Measurements from ENCODE around the gene NEGR1.
A peak's percentile ranks its signal among the peaks of the same experiment; 100 is the strongest.

The NEGR1 gene

DNA sequence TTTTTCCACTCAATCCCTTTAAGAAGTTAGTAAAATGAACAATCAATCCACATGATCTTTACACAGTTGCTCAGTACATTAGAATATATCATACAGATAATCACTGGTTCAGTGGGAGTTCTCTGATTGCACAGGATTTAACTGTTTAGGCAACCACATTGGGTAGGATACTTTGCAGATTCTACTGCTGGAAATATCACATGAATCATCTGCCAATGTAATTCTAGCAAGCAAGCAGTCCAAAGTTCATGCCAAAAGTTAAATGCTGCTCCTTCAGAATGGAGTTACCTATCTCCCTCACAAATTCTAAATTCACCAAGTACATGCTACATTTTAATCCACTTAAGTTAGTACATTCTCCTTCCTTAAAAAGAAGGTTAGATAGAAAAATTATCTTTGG lies 52.4 kb downstream of the NEGR1 start:
- no peak for DNase-seq

DNA sequence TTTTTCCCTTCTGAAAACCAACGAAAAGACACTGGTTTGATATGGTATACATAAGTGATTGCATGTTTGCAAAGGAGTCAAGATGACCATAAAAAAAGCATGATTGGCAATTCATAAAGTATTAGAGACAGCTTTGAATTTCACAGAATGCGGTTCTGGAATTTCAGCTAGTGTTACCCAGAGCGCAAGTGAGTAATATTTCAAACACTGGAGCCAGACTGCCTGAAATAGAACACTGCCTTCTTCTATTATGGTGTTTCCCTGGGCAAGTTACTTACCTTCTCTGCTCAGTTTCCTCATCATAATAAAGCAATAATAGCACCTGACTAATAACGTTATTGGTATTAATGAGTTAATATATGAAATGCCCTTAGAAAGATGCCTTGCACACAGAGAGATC lies 54.7 kb downstream of the NEGR1 start:
- DNase-seq: no peak

DNA sequence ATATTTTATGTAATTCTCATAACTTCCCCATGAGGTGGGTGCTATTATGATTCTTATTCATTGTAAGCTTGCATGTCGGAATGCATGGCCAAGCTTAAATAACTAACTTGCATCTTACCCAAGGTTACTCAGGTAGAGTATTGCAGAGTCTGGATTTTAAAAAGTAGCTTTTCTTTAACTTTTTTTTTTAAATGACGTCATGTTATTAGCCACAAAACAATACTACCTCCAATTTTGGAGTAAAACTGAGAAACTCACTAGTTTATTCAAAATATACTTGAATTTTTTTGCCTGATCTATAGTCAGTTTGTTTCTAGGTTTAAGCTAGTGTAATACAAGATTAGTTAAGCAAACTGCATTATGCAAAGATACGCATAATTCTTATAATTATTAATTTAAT lies 57.8 kb downstream of the NEGR1 start:
- DNase-seq: no peak

DNA sequence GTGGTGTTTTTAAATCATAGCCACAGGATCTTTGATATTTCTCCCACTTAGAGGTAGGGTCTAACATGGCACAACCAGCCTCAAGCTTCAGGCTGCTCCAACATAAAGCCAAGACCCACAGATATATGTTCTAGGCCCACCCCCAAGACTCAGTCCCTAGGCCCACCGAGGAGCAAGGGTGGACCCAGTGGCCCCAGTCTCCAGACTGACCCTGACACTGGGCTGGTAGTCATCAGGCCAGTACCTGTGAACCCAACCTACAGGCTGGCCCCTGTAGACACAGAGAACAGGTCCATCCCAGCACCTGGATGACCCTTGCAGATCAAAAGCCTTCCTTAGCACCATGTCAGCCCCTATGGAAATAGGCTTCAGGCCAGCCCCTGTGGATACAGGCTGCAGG lies 60.5 kb downstream of the NEGR1 start:
- DNase-seq: no peak

DNA sequence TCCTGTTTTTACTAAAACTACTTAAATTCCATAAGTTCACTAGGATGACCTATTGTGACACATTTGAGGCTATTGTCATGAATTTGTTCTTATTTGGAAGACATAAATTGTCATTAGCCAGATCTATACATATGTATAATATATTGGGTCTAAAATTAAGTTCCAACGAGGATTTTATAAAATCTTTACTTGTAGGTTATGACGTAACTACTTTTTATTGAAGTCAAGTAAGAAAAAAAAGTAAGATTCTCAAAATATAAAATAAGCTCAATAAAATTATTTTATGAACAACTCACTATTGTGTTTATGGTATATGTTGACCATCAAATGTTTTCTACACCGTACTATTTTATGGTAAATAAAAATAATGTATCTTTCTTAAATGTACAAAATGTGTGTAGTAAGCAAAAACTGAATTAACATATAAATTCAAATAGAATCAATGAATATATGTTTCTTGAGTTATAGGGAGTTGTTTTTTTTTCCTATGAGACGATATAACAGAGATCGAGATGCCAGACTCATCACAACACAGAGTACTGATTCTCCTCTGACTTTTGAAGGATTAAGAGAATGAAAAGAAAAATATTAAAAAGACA lies 64.1 kb downstream of the NEGR1 start:
- no peak for DNase-seq

DNA sequence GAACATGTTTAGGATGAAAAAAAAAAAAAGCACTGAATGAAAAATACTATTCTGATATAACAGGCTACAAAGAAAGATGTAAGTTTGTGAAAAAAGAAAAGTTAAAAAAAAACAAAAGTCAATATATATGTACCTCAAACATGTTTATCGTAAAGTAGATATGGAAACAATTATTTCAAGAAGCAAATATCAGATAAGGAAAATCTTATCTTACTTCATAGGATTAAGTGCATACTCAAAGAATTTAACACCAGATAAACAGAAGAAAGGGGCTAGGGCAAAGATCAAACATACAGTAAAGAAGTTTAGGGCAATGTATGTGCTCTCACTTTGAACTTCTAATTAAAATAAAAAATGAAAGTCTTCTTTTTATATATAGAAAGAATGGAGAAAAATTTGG lies 75.3 kb downstream of the NEGR1 start:
- no peak for DNase-seq

DNA sequence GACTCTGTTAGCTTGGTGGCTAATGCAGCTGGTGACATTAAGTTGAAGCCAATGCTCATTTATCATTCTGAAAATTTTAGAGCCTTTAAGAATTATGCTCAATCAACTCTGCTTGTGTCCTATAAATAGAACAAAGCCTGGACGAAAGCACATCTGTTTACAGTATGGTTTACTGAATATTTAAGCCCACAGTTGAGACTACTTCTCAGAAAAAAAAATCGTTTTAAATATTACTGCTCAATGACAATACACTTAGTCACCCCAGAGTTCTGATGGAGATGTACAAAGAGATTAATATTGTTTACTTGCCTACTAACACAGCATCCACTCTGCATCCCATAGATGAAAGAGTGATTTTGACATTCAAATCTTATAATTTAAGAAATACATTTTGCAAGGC lies 79.6 kb downstream of the NEGR1 start:
- DNase-seq: no peak

DNA sequence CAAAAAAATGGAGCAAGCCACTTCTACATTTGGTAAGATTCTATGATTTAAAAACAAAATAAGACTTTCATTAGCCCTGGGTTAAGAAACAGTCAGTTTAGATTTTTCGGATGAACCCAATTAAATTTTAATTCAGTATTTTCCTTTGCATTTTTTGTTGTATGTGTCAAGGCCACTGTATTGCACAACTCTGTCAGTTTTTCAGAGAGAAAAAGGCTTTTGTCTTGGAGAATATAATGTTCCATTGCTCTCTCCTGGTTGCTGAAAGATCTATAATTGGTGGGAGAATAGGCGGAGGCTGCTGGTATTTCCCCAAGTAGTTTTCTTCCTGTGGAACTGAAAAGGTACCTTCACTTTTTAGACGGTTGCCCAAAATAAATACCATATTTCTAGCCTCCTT lies 84.6 kb downstream of the NEGR1 start:
- no peak for DNase-seq

DNA sequence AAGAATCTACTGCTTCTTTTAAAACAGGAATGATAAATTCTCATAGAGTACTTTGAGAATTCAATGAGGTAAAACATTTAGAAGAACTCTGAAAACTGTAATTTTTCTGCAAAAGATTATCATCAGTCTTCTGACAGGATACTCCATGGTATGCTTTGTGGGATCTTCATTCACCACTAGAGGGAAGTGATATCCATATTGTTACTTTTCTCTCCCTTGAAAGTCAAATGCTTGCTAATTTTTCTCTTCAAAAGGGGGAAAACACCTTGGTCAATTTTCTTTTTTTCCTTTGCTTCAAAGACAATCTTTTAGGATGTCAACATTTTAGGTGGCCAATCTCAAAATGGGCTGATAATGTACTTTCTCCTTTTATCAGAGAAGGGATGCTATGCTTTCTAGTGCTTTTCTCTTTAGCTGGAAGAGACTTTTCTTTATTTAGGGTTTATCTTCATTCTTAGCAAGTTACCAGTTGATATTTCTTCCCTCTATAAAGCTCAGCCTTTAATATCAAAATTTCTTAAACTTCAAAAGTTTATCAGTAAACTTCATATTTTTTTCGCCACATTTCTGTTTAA lies 95.5 kb downstream of the NEGR1 start:
- peak; percentile 35 for DNase-seq

DNA sequence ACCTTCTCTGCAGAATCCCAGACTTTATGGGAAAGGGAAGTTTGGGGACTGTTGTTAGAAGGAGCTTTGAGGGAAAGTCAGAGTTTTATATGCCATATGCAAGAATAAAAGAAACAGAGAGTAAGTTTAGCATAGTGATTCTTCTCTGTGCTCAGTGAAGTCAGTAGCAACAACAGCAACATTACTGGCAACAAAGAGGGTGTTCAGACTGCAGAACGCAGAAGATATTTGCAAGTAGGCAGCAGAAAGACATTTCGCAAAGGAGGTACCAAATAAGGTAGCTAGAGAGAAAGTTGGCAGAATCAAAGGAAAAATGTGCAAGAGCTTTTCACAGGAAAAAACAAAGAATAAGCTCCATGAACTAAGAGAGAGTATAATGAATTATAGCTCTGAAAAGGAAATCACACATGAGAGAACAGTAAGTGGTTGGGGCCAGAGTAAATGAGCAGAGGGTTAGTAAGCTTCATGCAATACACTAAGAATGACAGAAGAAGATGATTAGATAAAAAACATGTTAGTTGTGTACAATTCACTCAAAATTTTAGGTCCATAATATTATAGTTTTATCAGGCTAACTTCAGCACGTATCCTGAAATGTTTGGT lies 98.1 kb downstream of the NEGR1 start:
- DNase-seq: no peak

DNA sequence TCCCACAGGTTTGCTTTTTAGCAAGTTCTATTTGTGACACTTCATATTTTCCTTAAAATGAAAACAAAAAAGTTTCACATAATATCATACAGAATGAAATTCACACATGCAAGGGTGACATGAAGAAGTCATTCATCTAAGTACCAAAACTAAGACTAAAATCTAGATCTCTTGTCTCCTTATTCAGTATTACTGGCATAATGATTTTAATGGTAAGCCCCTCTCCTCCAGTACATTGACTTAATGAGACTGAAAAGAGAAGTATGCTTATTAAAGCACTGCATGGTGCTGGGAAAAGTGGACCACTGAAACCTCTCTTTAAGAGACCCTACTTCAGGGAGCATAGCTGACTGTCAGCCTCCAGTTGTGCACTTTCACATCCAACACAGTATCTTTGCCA lies 99.5 kb downstream of the NEGR1 start:
- no peak for DNase-seq

DNA sequence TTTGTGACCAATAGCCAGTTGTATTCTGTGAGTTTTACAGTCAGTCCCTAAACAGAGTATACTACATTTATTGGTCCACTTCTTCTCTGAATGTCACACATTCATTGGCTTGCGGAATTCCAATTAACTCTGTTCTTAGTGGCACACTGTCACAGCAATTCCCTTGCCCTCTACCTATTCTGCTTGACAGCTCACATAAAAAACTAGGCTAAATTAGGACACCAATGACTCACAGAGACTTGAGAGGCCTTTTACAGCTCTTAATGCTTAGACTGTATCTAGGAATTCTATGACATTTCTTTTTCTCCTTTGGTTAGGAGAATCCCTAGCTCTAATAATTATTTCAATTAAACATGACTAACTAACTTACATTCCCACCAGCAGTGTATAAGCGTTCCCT lies 104.1 kb downstream of the NEGR1 start:
- DNase-seq: no peak

DNA sequence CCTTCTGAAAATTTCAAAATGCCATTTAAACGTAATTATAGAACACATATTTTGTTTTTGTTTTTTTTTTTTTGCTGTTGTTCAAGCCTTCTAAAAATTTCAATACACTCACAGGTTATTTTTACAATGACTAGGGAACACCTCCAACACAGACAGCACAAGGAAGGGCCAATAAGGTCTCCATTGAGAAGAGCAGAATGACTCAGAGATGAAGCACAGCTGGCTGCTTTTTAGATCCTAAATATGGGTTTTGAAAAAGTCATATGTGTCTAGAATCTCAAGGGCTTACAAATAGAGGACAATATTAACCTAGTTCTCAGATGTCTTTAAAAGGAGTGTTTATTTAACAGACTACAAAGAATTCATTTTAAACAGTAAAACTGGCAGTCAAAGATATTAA lies 104.6 kb downstream of the NEGR1 start:
- DNase-seq: no peak

DNA sequence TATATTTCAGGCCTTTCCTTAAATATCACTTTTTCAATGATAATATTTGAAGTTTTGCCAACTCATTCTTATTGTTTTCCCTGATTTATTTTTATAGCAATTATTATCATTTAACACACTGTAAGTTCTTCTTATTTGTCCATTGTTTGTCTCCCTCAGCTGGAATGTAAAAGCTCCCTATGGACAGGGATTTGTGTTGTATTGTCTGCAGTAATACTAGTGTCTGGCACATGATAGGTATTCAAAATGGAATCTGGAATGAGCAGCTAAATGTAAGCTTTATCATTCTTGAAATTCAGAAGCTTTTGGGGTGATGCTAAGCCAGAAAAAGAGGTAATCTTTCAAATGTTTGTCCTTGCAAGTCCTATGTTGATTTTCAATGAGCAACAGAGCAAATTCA lies 112.1 kb downstream of the NEGR1 start:
- no peak for DNase-seq

DNA sequence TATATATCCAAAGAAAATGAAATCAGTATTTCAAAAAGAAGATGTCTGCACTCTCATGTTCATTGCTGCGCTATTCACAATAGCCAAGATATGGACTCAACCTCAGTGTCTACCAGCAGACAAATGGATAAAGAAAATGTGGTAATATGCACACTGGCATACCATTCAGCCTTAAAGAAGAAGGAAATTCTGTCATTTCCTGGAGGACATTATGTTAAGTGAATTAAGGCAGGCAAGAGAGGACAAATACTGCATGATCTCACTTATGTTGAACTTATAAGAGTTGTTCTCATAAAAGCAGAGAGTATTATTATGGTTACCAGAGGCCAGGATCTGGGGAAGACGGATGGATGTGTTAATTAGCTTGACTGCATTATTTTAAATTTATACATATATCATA lies 115.9 kb downstream of the NEGR1 start:
- no peak for DNase-seq

DNA sequence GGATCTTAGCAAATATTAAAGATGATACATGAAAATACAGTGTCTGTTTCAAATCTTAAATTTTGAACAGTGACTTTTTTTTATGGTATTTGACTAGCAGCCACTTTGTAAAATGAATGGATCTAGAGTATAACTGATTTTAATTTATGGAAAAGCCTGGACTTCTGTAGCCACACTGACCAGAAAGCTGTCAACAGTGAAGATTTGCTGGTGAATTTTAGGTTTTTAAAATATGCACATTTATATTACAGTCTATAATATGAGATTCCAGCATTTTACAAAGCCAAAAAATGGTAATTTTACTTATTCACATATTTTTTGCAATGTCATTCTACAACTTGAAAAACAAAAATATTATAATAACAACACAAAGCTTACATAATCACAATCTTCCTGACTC lies 131.8 kb downstream of the NEGR1 start:
- DNase-seq: no peak

DNA sequence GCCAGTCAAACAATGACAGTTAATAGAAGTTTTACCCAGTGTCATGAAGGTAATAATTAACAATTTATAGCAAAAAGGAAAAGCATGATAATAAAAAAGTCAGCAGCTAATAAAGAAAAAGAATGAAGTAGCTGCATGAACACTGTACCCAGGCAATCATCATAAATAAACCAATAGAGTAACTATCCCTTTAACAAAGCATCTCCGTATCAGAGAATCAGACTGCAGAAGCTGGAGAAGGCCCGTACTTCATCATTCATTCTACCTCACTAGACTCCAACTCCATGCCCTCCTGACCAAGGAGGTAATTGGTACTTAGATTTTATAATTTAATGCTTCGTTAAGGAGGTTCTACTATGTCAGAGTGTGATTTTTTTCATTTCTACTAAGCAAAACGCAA lies 140.5 kb downstream of the NEGR1 start:
- DNase-seq: no peak

DNA sequence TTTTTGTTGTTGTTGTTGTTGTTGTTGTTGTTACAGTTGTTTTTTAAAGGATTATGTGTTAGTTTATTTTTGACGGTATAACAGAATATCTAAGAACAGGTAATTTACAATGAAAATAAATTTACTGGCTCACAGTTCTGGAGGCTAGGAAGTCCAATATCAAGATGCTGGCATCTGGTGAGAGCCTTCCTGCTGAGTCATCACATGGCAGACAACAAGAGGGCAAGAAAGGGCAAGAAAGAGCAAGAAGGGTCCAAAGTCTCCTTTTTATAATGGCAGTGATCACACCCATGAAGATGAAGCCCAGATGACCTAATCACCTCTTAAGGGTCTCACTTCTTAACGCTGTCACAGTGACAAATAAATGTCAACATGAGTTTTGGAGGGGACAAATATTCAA lies 142.1 kb downstream of the NEGR1 start:
- DNase-seq: no peak

DNA sequence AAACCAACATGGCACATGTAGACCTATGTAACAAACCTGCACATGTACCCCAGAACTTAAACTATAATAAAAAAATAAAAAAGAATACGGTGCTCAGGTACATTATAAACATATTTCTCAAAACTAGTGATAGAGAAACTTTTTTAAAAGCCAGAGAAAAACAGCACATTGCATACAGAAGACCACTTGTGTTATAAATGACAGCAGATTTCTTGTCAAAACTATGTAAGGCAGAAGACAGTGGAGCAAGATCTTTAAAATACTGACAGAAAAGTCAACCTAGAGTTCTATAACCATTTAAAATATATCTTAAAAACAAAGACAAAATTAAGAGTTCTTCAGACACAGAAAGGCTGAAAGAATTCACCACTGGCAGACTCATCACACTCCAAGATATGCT lies 144.7 kb downstream of the NEGR1 start:
- DNase-seq: no peak

DNA sequence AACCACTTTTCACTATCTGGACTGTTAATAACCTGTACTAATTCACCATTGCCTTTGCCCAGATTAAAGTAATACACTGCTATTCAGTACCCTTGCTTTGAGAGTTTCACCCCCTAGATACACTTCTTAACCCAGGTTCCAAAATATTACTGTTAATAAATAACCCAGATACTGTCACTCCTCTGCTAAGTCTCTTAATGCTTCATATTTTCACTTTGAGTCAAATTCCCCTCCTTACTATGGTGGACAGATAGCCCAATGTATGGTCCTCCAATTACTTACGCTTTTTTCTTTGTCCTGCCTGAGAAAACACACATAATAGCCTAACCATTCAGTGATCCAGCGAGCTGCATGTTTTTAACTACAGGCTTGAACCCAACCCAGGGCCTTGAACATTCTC lies 152.5 kb downstream of the NEGR1 start:
- DNase-seq: no peak

DNA sequence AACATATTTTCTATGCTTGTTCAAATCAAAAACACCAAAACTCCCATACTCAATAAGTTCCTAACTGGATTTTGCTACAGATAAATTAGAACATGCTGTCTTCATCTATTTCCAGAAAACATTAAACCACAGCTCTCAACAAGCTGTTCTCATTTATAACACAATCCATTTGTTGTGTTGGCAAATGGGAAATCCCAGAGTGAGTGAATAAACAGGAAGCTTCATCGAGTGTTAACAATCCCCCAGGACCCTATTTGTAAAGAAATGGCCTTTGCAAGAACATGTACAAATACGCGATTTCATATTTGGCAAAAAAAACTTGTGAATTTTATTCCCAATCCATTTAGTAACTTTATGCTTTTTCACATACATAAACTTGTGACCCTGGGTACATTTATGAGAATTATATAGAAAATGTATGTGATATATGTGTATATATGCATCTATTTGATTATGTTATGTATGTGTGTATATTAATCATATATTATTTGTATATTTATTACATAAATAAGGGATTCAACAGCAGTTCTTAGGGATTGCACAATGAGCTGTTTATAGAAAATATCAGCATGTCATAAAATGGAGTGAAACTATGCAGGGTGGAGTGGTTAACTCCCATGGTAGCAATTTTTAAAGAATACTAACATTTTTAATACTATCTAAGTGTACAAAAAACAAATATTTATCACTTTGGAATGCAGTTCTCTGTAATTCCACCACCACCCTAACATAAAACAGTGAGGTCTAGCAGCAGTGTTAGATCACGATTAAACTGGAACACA lies 160.0 kb downstream of the NEGR1 start:
- no peak for DNase-seq

DNA sequence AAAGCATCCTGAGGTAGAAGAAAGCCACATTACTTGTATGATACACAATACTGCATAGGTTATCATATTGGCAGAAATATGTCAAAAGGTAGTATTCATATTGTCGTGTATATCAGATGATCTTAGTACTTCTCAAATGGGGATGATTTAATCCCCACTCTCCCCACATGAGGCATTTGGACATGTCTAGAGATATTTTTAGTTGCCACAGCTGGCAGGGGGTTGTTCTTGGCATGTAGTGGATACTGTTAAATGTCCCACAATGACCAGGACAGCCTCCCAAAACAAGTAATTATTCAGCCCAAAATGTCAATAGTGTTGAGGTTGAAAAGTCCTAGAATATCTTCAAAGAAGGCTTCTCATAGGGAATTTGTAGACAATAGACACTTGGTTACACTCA lies 162.8 kb downstream of the NEGR1 start:
- no peak for DNase-seq

DNA sequence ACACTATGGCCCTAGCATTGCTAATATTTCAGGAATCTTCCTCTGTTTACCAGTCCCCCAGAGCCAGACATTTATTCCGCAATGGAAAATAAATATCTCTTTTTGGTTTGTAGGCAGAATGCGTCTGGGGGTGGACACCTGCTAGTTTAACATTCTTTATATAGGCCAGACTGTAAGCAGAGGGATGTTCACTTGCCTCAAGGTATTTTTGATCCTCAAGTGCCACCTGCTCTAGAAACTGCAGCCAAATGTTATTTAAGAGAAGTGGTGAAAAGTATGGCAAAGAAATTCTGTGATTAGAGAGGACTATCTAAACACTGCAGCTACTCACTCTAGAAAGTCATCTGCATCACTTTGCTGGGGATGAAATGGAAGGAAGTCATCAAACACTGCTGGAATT lies 164.7 kb downstream of the NEGR1 start:
- no peak for DNase-seq

DNA sequence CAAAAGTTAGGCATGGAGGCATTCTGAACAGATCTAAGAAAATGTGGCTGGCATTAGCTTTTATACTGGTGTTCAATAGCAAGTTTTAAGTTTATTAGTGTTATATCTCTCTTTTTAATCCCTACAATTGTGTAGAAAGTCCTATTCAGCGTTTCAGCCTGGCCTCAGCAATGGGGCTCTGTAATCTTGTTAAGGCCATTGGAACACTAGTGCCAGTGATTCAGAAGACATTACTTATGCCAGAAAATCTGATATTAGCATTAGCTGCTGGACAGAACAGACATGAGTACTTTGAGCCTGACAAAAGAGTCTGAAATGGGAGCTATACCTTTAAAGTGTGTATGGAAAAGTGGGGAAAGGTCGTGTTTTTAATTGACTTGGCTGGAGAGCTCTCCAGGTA lies 167.0 kb downstream of the NEGR1 start:
- DNase-seq: no peak

All from NCI-H1105 treated with DMSO at 0.1 percent for 48 hours (cell line).